ENCODE results near the gene KLF4. TPM values are rescaled to one million over a fixed set of nuclear protein-coding genes. Genes with fewer than 3 reads are reported as not detected.

Gene KLF4
- total RNA-seq, 1 donor from 2014 or later = 4.4 TPM

DNA sequence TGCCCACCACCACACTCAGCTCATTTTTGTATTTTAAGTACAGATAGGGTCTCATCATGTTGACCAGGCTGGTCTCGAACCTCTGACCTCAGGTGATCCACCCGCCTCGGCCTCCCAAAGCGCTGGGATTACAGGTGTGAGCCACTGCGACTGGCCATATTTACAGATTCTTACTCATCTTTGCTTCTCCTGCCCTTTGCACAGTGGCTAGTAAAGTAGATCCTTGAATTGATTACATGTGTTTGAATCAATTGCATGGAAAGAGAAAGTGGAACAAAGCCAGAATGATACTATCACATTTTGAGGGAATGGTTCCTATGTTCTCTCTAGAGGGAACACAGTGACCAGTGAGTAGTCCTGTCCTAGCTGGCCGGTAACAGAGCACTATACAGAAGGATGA is 15.4 kb downstream of the KLF4 start:
- H2AFZ ChIP-seq (ENCODE audit: low read depth, low read length) = no peak overlapping the region

DNA sequence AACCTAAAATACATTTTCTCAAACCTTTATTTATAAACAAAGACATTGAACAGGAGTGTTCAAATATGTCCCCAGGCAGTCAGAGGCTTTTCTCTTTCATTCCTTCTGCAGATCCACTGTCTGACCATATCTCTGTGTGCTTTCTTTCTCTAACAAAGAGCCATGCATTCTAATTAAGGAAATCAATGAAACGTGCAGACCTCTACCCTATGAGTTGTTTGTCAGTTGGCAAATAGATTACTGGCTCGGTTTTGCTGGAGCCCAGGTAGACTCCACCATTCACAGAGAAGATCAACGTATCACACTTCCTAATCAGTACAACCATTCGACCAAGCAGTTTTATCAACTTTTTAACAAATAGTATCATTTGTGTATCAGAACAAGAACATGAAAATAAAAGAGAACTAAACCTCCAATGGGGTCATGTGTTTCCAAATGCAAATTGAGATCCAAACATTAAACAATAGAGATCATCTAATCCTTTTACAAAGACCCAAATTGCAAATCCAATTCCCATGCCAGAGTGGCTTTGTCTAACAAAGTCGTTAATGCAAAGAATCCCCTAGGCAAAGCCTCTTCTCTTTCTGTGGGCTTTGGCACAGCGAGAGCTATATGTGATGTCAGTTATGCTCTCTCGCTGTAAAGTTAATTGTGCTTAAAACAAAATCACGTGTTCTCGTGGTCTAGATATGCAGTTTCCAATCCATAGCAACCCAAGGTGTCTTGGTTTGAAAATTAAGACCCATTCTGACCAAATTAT is 16.8 kb downstream of the KLF4 start:
- H3K27ac ChIP-seq (ENCODE audit: low read depth, low read length) = no peak overlapping the region
- H3K27ac Mint-ChIP-seq (ENCODE audit: unreplicated experiment) = no peak overlapping the region
- no peaks in the 10 kb centered on the region for H3K36me3 ChIP-seq (ENCODE audit: insufficient read depth, low read length)
- H3K4me3 Mint-ChIP-seq (ENCODE audit: unreplicated experiment) = no peak overlapping the region
- no peak overlapping the region for H2AFZ ChIP-seq (ENCODE audit: low read depth, low read length)
- no peaks in the 10 kb centered on the region for H3K36me3 Mint-ChIP-seq (ENCODE audit: low read depth, unreplicated experiment)
- H3K4me1 ChIP-seq (ENCODE audit: insufficient read depth, low read length) = peaks cover 3% of the 10 kb centered on the region
- H3K4me1 Mint-ChIP-seq (ENCODE audit: low read depth, unreplicated experiment) = no peaks in the 10 kb centered on the region
- H3K79me2 ChIP-seq (ENCODE audit: insufficient read depth, low read length) = no peaks in the 10 kb centered on the region
- no peaks in the 10 kb centered on the region for H3K9me3 ChIP-seq (ENCODE audit: insufficient read depth, low read depth, low read length)
- no peaks in the 10 kb centered on the region for H4K20me1 ChIP-seq (ENCODE audit: insufficient read depth, low read length)
- peaks cover 4% of the 10 kb centered on the region for H3K27me3 ChIP-seq (ENCODE audit: insufficient read depth, low read length)
- FAIRE-seq (no peak), DNase-seq (ENCODE audit: low read depth) (no peak)
- peaks cover 4% of the 10 kb centered on the region for H3K27me3 Mint-ChIP-seq (ENCODE audit: low read depth, unreplicated experiment)
- H3K4me3 ChIP-seq (ENCODE audit: insufficient read depth, low read depth, low read length) = no peak overlapping the region
- no peak overlapping the region for H3K4me2 ChIP-seq (ENCODE audit: low read length)
- TF ChIP-seq, protein P1, sequence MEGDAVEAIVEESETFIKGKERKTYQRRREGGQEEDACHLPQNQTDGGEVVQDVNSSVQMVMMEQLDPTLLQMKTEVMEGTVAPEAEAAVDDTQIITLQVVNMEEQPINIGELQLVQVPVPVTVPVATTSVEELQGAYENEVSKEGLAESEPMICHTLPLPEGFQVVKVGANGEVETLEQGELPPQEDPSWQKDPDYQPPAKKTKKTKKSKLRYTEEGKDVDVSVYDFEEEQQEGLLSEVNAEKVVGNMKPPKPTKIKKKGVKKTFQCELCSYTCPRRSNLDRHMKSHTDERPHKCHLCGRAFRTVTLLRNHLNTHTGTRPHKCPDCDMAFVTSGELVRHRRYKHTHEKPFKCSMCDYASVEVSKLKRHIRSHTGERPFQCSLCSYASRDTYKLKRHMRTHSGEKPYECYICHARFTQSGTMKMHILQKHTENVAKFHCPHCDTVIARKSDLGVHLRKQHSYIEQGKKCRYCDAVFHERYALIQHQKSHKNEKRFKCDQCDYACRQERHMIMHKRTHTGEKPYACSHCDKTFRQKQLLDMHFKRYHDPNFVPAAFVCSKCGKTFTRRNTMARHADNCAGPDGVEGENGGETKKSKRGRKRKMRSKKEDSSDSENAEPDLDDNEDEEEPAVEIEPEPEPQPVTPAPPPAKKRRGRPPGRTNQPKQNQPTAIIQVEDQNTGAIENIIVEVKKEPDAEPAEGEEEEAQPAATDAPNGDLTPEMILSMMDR (IDR thresholded peaks at IDR 0.05; ENCODE audit: insufficient read depth, low read depth, low read length) = no peak
- no peak for TF ChIP-seq EZH2 (IDR thresholded peaks at IDR 0.05; ENCODE audit: insufficient read depth, low read length)
- H3K9me3 Mint-ChIP-seq (ENCODE audit: unreplicated experiment) = no peaks in the 10 kb centered on the region
- no peak overlapping the region for H3K9ac ChIP-seq (ENCODE audit: low read length)

More for the DNA sequence above, 15.4 kb downstream of the KLF4 start:
- Histone ChIP-seq H3K27ac (ENCODE audit: low read depth, low read length) (no peak overlapping the region), H3K27me3 (ENCODE audit: insufficient read depth, low read length) (peaks cover 7% of the 10 kb centered on the region), H4K20me1 (ENCODE audit: insufficient read depth, low read length) (no peaks in the 10 kb centered on the region), H3K4me2 (ENCODE audit: low read length) (no peak overlapping the region), H3K4me1 (ENCODE audit: insufficient read depth, low read length) (peaks cover 3% of the 10 kb centered on the region), H3K9ac (ENCODE audit: low read length) (no peak overlapping the region), H3K36me3 (ENCODE audit: insufficient read depth, low read length) (no peaks in the 10 kb centered on the region), H3K4me3 (ENCODE audit: insufficient read depth, low read depth, low read length) (no peak overlapping the region), H3K9me3 (ENCODE audit: insufficient read depth, low read depth, low read length) (no peaks in the 10 kb centered on the region), H3K79me2 (ENCODE audit: insufficient read depth, low read length) (no peaks in the 10 kb centered on the region)
- Mint-ChIP-seq H3K36me3 (ENCODE audit: low read depth, unreplicated experiment) (no peaks in the 10 kb centered on the region), H3K9me3 (ENCODE audit: unreplicated experiment) (no peaks in the 10 kb centered on the region), H3K27ac (ENCODE audit: unreplicated experiment) (no peak overlapping the region), H3K4me1 (ENCODE audit: low read depth, unreplicated experiment) (no peaks in the 10 kb centered on the region), H3K27me3 (ENCODE audit: low read depth, unreplicated experiment) (peaks cover 11% of the 10 kb centered on the region), H3K4me3 (ENCODE audit: unreplicated experiment) (no peak overlapping the region)
- no peak for DNase-seq (ENCODE audit: low read depth)
- no peak for TF ChIP-seq EZH2 (IDR thresholded peaks at IDR 0.05; ENCODE audit: insufficient read depth, low read length)
- TF ChIP-seq, protein P1 (IDR thresholded peaks at IDR 0.05; ENCODE audit: insufficient read depth, low read depth, low read length) = no peak
- no peak for FAIRE-seq

DNA sequence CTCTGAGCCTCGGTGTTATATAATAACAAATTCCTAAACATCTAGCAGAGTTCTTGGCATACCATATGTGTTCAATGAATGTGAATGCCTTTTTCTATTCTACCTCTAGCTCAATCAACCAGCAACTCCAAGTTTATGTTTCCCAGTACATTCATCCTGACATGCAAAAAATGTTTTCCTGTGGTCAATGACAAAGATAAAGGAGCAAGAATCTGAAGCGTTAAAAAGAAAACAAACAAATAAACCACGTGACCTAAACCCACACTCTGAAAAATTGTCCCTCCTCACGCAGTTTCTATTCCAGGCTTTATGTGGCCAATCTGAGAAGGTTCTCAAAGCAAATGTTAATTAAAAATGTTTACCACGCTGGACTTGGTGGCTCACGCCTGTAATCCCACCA is 18.0 kb downstream of the KLF4 start:
- peaks cover 13% of the 10 kb centered on the region for H3K27me3 ChIP-seq (ENCODE audit: insufficient read depth, low read length)
- no peaks in the 10 kb centered on the region for H3K36me3 ChIP-seq (ENCODE audit: insufficient read depth, low read length)
- Mint-ChIP-seq H3K4me1 (ENCODE audit: low read depth, unreplicated experiment) (no peaks in the 10 kb centered on the region), H3K27ac (ENCODE audit: unreplicated experiment) (no peak overlapping the region), H3K9me3 (ENCODE audit: unreplicated experiment) (no peaks in the 10 kb centered on the region), H3K36me3 (ENCODE audit: low read depth, unreplicated experiment) (no peaks in the 10 kb centered on the region), H3K4me3 (ENCODE audit: unreplicated experiment) (no peak overlapping the region), H3K27me3 (ENCODE audit: low read depth, unreplicated experiment) (peaks cover 14% of the 10 kb centered on the region)
- FAIRE-seq = no peak
- TF ChIP-seq, protein P1 (IDR thresholded peaks at IDR 0.05; ENCODE audit: insufficient read depth, low read depth, low read length) = no peak
- no peak for TF ChIP-seq EZH2 (IDR thresholded peaks at IDR 0.05; ENCODE audit: insufficient read depth, low read length)
- no peak overlapping the region for H3K27ac ChIP-seq (ENCODE audit: low read depth, low read length)
- H3K9me3 ChIP-seq (ENCODE audit: insufficient read depth, low read depth, low read length) = no peaks in the 10 kb centered on the region
- H3K79me2 ChIP-seq (ENCODE audit: insufficient read depth, low read length) = no peaks in the 10 kb centered on the region
- no peak overlapping the region for H3K9ac ChIP-seq (ENCODE audit: low read length)
- no peak overlapping the region for H3K4me2 ChIP-seq (ENCODE audit: low read length)
- peaks cover 3% of the 10 kb centered on the region for H3K4me1 ChIP-seq (ENCODE audit: insufficient read depth, low read length)
- H4K20me1 ChIP-seq (ENCODE audit: insufficient read depth, low read length) = no peaks in the 10 kb centered on the region
- no peak overlapping the region for H2AFZ ChIP-seq (ENCODE audit: low read depth, low read length)
- no peak overlapping the region for H3K4me3 ChIP-seq (ENCODE audit: insufficient read depth, low read depth, low read length)
- no peak for DNase-seq (ENCODE audit: low read depth)

Data from astrocyte (in vitro differentiated cells and primary cell).